HG03066 (cell line): ENCODE results near the gene C16orf74.
A peak's percentile ranks its signal among the peaks of the same experiment; 100 is the strongest.

Experiments
- ATAC-seq: cut with Tn5 transposase; IDR thresholded peaks from one replicate; pipeline ENCODE4 v1.9.1; 2021; ENCODE audit warnings: low read depth; ENCODE audit not compliant: unreplicated experiment

The C16orf74 gene

DNA sequence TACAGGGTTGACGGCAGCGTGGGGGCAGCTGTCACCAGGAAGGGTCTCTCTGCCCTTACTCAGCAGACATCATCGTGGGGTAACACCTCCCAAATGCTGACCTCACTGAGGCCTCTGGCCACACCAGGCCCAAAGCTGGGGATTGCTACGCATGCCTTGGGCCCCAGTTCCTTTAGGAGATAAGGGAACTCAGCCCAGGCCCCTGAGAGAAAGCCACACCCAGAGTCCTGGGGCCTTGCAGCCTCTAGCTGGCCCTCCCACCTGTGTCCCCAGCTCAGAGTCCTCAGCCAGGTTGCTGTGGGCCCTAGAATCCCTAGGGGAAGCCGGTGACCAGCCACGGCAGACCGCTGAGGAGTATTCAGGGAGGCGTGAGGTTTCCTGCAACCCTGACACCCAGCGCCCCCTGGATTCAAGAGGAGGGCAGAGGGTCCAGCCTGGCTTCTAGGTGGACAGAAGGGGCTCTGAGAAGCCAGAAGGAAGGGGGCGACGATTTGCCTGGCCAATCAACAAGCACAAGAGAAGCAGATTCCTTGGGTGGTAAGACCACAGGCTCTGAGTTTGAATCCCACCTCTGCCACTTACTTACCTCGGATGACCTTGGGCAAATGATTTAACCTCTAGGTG is 51.8 kb downstream of the C16orf74 start:
- no peak for ATAC-seq

DNA sequence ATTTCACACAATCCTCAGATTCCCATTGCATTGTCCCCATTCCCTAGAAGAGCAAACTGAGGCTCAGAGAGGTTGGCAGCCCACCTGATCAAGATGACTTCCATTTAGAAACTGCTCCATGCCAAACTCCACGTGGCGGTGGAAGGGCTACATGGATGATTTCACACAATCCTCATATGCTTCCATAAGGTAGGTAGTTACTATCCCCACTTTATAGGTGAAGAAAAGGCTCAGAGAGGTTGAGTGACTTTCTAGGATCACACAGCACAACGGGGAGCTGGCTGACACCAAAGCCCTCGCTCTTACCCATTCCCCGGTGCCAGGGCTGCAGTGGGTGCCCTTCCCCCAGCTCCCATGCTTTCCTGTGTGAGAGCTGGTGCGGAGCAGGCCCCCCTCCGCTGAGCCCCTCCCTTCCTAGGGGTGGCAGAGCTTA is 52.4 kb downstream of the C16orf74 start:
- no peak for ATAC-seq

DNA sequence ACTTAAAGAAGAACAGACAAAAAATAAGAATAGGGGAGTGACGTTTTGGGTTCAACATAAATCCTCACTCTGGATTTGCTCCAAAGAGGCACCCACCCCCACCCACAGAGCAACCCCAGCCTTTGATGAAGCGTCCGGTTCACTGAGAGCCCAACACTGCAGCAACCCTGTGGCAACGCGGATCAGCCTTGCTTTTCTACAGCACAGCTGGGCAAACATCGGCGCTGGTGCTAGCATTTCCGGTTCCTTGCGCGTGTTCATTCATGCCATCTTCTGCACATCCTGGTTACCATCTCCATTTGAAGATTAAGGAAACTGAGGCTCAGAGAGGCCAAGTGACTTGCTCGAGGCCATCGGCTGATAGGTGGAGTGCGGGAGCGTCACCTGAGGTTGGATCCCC is 53.5 kb downstream of the C16orf74 start:
- no peak for ATAC-seq

DNA sequence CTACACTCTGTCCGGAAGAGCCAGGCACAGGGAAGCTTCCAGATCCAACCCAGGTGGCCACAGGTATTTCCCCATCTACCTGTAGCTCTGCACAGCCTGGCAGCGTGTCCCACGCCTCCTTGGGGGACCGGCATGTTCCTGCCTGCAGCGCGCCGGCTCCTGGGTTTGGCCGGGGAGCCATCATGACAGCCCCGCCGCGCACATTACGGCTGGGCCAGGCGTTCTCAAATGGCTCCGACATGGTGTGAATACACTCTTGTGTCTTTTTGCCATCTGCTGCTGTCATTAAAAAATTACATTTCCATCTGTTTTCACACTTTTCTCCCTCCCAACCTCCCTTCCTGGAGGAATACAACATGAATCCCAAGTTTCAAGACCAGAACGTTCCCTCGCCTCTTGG is 54.1 kb downstream of the C16orf74 start:
- ATAC-seq = no peak

DNA sequence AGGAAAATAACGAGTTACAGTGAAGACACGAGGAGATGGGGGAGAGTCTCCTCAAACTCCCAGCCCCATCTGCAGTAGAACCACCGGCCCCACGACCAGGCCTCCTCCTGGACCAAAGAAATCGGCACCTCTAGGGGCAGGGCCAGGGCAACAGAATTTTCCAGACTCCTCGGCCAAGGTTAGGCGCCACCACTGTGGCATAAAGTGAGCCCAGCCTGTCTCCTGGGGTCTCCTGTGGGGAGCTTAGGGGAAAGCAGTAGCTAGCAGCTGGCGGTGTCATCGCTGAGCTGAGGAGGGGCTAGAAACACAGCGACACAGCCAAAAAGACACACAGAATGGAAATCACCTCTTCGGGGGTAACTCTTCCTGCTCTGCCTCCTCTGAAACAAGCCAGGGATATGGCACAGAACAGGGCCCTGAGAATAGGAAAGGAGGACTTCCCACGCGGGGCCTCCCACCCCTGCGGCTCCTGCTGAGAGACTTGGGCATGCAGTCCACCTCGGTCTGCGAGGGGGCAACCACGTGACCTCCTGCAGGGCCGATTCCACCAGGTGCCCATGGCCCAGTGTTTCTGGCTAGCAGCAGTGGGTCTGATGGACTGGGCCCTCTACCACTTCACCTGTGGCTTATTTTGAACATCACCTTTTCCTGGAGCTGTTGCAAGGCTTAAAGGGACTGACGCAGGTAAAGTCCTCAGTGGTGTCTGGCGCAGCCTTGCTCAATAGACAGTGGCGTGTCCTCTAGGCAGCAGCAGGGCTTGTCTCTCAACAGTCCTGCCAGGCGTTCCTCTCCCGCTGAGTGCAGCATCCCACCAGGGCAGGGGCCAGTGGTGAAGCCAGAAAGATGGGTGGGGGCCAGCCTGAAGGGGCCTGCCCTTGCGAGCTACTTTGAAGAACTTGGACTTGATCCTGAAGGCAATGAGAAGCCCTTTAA is 55.4 kb downstream of the C16orf74 start:
- no peak for ATAC-seq

DNA sequence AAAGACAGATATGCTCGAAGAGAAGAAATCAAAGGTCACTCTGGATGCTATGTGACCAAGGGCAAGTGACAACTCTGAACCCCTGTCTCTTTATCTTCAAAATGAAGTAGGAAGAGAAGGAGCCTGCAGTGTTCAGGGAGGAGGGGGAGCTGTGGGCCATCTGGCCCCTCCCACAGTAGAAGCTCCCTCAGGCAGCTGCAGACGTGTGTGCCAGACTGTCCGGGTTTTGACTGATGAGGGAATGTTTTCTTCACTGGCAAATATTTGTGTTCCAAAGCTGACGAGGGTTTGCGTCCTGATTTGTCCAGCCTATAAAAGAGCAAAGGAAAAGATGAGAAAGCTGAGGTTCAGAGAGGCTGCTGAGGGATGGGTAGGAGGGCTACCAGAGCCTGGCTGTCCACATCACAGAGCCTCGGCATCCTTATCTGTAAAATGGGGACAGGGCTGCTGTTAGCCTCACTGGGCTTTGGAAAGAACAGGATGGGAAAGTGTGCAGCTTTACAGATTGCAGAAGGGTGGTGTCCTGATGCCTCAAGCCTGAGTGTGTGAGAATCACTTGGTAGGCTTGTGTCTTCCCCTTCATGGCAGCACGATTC is 60.3 kb downstream of the C16orf74 start:
- ATAC-seq = no peak

DNA sequence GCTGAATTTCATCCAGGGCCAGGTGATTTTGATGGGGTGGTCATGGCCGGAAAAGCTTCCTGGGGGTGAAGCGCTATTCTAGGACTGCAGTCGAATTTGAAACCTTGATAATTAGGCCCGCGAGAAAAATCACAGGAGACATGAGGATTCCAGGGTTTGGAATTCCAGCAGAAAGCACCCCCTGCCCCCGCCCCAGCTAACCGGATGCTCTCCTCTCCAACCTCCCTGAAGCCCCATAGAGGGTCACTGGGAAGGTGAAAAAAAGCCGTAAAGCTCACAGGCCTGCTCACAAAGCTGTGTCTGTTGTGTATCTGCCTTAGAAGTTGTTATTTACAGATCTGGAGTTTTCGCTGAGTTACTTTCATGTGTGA is 61.0 kb downstream of the C16orf74 start:
- ATAC-seq = no peak

DNA sequence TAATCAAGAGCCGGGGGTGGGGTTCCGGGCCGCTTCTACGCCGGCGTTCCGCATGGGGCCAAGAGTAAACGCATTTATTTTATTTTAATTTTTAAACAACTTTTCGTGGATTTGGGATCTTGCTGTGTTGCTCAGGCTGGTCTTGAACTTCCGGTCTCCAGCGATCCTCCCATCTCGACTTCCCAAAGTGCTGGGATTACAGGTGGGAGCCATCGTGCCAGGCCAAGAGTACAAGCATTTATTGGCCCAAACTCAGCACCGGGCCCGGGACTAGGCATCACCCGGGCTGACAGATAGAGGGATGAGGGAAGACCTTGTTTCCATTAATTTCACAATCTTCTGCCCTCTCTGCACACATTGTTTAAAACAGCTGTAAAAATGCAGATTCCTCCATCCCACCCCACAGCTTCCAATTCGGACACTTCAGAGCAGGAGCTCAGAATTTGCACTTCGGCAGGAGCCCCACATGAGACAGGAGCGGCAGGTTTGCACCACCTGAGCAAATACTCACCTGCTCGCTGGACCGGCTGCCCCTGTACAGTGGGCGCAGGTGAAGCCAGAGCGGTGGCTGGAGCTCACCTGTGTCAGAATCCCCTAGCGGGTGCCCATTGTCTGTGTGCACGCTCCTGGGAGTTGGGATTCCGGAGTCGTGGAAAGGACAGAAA is 61.5 kb downstream of the C16orf74 start:
- ATAC-seq = no peak

DNA sequence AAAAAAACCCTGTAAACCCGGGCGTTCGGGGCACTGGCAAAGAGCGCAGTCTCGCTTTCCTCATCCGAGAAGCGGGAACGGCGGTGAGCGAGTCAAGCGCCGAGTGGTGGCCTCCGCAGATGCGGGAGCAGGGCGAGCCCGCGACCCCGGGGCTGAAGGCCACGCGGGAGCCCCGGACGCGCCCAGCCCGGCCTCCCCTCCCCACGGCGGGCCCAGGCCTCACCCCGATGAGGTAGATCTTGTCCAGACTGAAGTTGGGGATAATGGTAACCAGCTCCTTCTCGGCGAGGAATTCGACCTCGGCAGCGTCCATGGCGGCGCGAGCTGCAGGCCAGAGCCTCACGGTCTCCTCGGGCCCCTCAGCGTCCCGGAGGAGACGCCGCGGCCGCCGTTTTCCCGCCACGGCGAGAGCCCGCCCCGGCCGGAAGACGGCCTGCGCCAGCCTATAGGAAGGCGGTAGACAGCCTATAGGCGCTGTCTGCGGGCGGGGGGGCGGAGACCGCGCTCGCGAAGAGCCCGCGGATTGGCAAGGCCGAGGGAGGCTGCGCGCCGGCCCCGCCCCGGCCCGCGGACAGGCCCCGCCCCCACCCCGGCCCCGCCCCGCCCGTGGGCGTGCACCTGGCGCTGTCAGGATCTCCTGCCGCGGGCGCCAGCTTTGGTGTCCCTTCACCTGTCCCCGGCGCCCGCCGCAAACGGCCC is 62.2 kb downstream of the C16orf74 start, which contains the start of gene GINS2:
Gene GINS2 (minus strand): TSS at position 369 of the 699 bp plus-strand sequence. CDS start 56 bp downstream, at position 313.
- ATAC-seq = peak; percentile 93

DNA sequence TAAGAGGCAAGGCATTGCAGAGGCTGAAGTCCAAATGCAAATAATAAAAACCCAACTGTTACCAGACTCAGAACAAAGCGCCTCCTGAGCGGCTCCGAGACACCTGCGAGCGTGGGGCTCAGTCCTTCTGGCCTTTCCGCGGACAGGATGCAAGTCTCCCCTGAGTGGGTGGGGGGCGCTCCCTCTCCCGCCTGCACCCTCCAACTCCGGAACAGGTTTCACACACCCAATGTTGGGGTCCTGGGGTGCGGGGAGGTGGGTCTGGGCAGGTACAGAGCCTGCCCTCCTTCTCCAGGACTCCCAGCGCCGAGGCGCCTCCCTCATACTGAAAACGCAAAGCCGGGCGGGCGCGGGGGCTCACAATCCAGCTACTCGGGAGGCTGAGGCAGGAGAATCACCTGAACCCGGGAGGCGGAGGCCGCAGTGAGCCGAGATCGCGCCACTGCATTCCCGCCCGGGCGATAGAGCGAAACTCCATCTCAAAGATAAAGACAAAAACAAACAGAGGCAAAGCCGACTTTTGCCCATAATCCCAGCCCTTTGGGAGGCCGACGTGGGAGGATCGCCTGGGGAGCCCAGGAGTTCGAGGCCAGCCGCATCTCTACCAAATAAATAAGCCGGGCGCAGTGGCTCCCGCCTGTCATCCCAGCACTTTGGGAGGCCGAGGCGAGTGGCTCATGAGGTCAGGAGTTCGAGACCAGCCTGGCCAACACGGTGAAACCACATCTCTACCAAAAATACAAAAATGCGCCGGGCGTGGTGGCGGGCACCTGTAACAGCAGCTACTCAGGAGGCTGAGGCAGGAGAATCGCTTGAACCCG is 63.0 kb downstream of the C16orf74 start:
- ATAC-seq = no peak

DNA sequence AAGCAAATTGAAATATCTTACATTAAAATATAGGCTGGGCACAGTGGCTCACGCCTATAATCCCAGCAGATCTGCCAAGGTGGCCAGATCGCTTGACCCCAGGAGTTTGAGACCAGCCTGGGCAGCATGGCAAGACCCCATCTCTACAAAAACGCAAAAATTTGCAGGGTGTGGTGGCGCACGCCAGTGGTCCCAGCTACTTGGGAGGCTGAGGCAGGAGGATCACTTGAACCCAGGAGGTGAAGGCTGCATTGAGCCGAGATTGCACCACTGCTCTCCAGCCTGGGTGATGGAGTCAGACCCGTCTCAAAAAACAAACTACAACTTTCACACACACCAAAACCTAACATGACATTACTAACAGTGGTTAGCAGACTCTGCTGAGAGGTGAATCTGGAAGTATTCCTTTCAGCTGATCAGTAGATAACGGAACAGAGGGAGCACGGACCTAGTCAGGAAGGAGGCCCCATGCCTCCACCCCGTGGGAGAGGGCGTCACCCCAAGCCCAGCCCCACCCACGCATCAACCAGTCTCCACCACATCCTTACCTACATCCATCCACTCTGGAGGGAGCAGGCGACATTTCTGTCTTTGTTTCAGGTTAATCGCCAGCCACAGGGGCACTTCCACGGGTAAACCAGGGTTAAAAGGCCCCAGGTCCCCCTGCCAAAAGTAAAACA is 63.8 kb downstream of the C16orf74 start:
- no peak for ATAC-seq

DNA sequence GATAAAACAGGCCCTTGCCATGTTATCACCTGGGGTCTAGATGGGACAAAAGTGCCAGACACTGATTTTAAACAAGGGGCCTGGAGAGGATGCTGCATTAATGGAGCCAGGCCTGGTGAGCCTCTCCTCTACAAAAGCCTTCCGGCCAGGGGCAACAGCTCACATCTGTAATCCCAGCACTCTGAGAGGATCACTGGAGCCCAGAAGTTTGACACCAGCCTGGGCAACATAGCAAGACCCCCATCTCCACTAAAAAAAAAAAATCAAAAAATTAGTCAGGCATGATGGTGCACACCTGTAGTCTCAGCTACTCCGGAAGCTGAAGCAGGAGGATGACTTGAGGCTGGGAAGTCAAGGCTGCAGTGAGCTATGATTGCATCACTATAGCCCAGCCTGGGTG is 65.6 kb downstream of the C16orf74 start:
- ATAC-seq = no peak

DNA sequence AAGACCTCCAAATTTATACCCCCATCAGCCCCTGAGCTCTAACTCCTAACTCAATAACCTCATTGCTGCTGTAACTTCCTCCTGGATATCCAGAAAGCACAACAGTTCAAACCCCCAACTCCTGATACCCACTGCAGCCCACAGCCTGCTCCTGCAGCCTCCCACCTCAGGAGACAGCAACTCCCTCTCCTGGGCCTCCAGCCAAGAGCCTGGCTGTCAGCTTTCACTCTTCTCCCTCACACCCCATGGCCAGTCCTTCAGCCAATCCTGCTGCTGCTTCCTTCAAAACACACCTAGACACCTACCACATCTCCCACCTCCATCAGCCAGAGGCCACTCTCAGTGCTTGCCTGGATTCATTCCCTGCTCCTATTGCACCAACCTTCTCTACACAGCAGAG is 67.5 kb downstream of the C16orf74 start:
- ATAC-seq = no peak

DNA sequence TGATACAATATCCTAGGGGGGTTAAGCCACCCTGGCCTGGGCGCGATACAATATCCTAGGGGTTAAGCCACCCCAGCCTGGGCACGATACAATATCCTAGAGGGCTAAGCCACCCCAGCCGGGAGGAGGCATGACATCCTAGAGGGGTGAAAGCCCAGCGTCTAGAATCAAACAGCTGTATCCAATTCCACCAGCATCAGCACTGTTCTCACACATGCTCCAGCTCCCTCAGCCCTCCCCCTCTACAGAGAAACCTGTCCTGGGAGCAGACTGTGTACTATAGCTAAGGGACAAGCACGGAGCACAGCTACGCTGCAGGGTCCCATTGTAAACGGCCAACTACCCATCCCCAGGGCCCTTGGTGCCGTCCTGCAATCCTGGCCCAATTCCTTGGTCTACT is 68.4 kb downstream of the C16orf74 start:
- ATAC-seq = no peak

DNA sequence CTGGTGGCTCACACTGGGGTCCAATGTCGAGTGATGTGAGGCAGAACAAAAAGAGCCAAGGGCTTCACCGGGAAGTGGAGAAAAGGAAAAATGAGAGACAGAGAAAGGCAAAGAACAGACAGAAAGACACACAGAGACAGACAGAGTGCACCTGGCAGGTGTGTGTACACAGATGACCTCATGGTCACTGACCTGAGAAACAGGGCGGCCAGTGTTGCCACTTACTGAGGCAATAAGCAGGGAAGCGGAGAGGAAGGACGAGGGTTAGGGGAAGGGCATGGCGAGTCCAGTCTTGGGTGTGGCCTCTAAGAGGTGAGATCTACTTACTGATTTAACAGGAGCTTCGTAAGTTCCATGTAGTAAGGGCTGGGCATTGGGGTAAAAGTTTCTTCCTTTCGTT is 69.6 kb downstream of the C16orf74 start:
- ATAC-seq = no peak

DNA sequence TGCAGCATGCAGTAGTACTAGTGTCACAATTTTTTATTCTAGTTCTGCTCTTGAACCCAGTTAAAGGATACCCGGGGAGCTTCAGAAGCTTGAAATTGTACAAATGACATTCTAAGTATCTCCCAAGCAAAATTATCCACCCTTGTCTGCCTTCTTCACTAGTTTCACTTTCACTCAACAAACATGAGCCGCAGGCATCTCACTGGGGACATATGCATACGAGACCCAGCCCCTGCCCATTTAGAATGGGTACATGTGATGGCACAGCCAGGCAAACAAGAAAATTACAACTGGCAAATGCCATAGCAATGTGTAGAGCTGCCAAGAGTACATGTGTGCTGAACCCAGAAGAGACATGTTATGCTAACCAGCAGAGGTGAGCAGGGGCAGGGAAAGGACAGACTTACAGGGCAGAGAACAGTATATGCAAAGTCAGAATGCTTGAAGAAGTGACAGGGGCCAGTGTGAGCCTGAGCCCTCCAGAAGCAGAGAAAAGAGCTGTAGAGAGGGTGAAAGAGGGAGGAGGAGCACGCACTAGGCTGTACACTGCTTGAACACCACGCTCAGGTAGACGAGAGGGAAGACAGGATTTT is 70.4 kb downstream of the C16orf74 start:
- ATAC-seq = no peak

DNA sequence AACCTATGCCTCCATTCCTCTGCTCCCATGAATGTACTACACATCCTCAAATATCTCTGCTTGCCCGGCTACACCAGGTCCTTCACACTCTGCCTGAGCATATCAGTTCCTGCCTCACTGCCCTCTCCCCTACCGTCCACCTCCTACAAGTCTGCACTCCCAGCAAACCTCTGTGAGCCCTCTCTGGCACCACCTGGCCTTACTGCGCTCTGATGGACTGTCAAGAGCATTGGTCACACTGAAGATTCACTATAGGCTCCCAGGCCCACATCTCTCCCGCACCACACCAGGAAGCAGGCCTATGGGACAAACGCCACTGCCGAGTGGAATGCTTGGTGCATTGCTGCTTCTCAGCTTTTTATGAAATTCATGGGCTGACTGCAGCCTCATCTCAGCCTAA is 71.0 kb downstream of the C16orf74 start:
- ATAC-seq = no peak

DNA sequence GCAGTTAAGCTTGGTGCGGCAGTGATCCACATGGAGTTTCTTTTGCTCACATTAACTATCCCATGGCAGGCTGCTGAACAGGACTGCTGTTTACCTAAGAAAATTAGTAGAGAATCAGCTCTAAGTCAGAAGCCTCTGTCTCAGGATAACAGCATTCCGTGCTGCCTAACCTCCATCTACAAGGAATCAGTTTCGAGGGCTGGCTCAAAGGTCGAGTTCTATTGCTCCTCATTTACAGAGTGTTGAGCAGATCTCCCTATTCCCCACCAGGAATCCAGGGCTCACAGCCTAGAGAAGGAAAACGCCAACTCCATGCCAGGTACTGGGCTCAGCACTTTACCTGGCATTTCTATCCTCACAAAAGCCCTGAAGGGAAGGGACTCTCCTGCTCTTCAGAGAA is 72.1 kb downstream of the C16orf74 start:
- no peak for ATAC-seq

DNA sequence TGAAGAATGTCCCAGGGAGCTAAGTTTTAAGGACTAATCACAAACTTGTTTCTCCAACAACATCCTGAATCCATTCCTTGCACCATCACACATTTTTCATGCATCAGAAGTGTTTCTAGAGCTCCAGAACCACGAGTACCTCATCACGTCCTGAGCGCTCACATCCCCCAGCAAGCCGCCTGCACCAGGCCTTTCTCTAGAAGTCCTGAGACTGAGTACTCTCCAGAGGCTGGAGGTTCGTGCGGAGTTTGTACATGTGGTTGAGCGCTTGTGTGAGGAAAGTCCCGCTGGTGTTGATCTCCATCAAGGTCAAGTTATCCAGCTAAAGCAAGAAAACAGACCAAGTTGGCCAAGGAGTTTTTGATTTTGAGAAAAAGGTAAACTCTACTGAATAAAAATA is 72.9 kb downstream of the C16orf74 start:
- ATAC-seq = no peak
